Astrocyte (in vitro differentiated cells and primary cell): ENCODE results near the gene USP17L17. TPM values are rescaled to one million over a fixed set of nuclear protein-coding genes. Genes with fewer than 3 reads are reported as not detected.
"Not testable (repeated sequence)": the region's sequence is repeated elsewhere in the genome, so short reads cannot be mapped to it uniquely, and the experiment has no call there.

Experiments
- DNase-seq: peaks from one replicate; pipeline ENCODE4 v3.0.0-alpha.2; 2010; ENCODE audit warnings: low read depth
- FAIRE-seq: peaks from 2 replicates; lab custom pipeline; 2011; peaks lifted over from hg19 to GRCh38; lab: Jason Lieb, UNC
- H2AFZ ChIP-seq: 2 replicates; pipeline ENCODE4 v1.6.0; 2012; ENCODE audit warnings: low read depth, low read length, inconsistent platforms
- H3K27ac ChIP-seq: 2 replicates; pipeline ENCODE4 v1.5.1; 2011; ENCODE audit warnings: low read depth, low read length, inconsistent platforms
- H3K27me3 ChIP-seq: 2 replicates; pipeline ENCODE4 v1.6.0; 2011; ENCODE audit warnings: low read length, inconsistent platforms; ENCODE audit not compliant: insufficient read depth
- H3K36me3 ChIP-seq: 2 replicates; pipeline ENCODE4 v1.5.1; 2011; ENCODE audit warnings: low read length, inconsistent platforms; ENCODE audit not compliant: insufficient read depth
- H3K4me1 ChIP-seq: 2 replicates; pipeline ENCODE4 v1.5.1; 2011; ENCODE audit warnings: low read length, inconsistent platforms; ENCODE audit not compliant: insufficient read depth
- H3K4me2 ChIP-seq: 2 replicates; pipeline ENCODE4 v1.6.0; 2012; ENCODE audit warnings: low read length, inconsistent platforms
- H3K4me3 ChIP-seq: 2 replicates; pipeline ENCODE4 v1.5.1; 2011; ENCODE audit warnings: low read depth, mild to moderate bottlenecking, low read length, inconsistent platforms; ENCODE audit not compliant: insufficient read depth
- H3K79me2 ChIP-seq: 2 replicates; pipeline ENCODE4 v1.6.0; 2012; ENCODE audit warnings: mild to moderate bottlenecking, low read length, inconsistent platforms; ENCODE audit not compliant: insufficient read depth
- H3K9ac ChIP-seq: 2 replicates; pipeline ENCODE4 v1.6.0; 2012; ENCODE audit warnings: mild to moderate bottlenecking, low read length, inconsistent platforms
- H3K9me3 ChIP-seq: 2 replicates; pipeline ENCODE4 v1.5.1; 2012; ENCODE audit warnings: low read depth, mild to moderate bottlenecking, low read length, inconsistent platforms; ENCODE audit not compliant: insufficient read depth
- H4K20me1 ChIP-seq: 2 replicates; pipeline ENCODE4 v1.6.0; 2012; ENCODE audit warnings: low read length, inconsistent platforms; ENCODE audit not compliant: insufficient read depth
- H3K27ac Mint-ChIP-seq: one replicate; pipeline ENCODE4 v1.8.0; 2021; ENCODE audit warnings: mild to moderate bottlenecking, mixed read lengths; ENCODE audit not compliant: unreplicated experiment
- H3K27me3 Mint-ChIP-seq: one replicate; pipeline ENCODE4 v1.8.0; 2021; ENCODE audit warnings: low read depth, mixed read lengths; ENCODE audit not compliant: unreplicated experiment
- H3K36me3 Mint-ChIP-seq: one replicate; pipeline ENCODE4 v1.8.0; 2021; ENCODE audit warnings: low read depth, mixed read lengths; ENCODE audit not compliant: unreplicated experiment
- H3K4me1 Mint-ChIP-seq: one replicate; pipeline ENCODE4 v1.8.0; 2021; ENCODE audit warnings: low read depth, mixed read lengths; ENCODE audit not compliant: unreplicated experiment
- H3K4me3 Mint-ChIP-seq: one replicate; pipeline ENCODE4 v1.8.0; 2021; ENCODE audit warnings: mild to moderate bottlenecking, moderate library complexity, mixed read lengths; ENCODE audit not compliant: unreplicated experiment
- H3K9me3 Mint-ChIP-seq: one replicate; pipeline ENCODE4 v1.8.0; 2021; ENCODE audit warnings: mild to moderate bottlenecking, mixed read lengths; ENCODE audit not compliant: unreplicated experiment
- total RNA-seq: library from RNA; stranded (reverse); gene quantifications from 2 replicates; pipeline ENCODE4 v1.2.1, GENCODE V29; 2021

The USP17L17 gene
- total RNA-seq, 1 donor from 2014 or later, result not detected

DNA sequence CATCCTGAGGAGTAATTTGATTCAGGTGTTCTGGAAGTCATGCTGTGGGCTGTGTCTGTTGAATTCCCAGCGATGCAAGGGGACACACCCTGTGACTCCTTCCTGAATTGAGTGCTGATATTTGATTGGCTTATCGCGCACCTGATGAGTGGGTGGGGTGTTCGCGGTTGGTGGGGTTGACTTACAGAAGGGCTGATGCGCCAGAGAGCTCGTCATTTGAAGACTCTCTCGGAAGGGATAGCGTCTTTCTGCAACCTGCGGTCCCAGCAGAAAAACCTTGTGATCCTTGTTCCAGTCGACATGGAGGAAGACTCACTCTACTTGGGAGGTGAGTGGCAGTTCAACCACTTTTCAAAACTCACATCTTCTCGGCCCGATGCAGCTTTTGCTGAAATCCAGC is 18.9 kb downstream of the USP17L17 start, which contains the start of gene USP17L21:
Gene USP17L21, plus strand, starts transcription at position 301 of the 400 bp plus-strand sequence. Its CDS starts 0 bp downstream, at position 301.
- not testable (repeated sequence) for H3K9me3 Mint-ChIP-seq, H3K27me3 Mint-ChIP-seq, H3K27ac ChIP-seq, H3K4me3 ChIP-seq, H3K4me3 Mint-ChIP-seq, H2AFZ ChIP-seq, H3K9me3 ChIP-seq, H3K79me2 ChIP-seq, H4K20me1 ChIP-seq, H3K36me3 Mint-ChIP-seq, H3K9ac ChIP-seq, DNase-seq, FAIRE-seq, H3K36me3 ChIP-seq, H3K27ac Mint-ChIP-seq, H3K4me2 ChIP-seq, H3K4me1 ChIP-seq, H3K4me1 Mint-ChIP-seq, H3K27me3 ChIP-seq

DNA sequence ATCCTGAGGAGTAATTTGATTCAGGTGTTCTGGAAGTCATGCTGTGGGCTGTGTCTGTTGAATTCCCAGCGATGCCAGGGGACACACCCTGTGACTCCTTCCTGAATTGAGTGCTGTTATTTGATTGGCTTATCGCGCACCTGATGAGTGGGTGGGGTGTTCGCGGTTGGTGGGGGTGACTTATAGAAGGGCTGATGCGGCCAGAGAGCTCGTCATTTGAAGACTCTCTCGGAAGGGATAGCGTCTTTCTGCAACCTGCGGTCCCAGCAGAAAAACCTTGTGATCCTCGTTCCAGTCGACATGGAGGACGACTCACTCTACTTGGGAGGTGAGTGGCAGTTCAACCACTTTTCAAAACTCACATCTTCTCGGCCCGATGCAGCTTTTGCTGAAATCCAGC is 23.6 kb downstream of the USP17L17 start, which contains the start of gene USP17L22:
Gene USP17L22, plus strand, starts transcription at position 301 of the 400 bp plus-strand sequence. Its CDS starts 0 bp downstream, at position 301.
- H4K20me1 ChIP-seq, FAIRE-seq, H3K79me2 ChIP-seq, H3K4me1 Mint-ChIP-seq, H3K9me3 ChIP-seq, H3K4me3 Mint-ChIP-seq, H3K27ac ChIP-seq, H3K36me3 Mint-ChIP-seq, H3K27me3 ChIP-seq, H3K4me1 ChIP-seq, H3K27me3 Mint-ChIP-seq, H3K36me3 ChIP-seq, H3K27ac Mint-ChIP-seq, DNase-seq, H2AFZ ChIP-seq, H3K9ac ChIP-seq, H3K4me3 ChIP-seq, H3K4me2 ChIP-seq, H3K9me3 Mint-ChIP-seq: not testable (repeated sequence)

DNA sequence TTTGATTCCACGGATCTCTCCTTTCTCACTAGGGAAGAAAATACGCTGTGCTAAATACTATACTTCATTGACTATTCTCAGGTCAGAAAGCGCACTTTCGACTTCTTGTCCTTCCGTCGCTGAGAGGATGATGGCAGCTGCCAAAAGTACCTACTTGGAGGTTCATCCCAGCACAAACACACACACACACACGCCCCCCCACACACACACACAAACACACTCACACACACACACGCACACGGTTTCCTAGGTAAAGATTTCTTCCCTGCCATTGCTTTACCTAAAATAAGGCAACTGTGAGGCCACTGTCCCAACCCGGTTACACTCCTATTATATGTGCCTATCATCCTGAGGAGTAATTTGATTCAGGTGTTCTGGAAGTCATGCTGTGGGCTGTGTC is 28.0 kb downstream of the USP17L17 start:
- not testable (repeated sequence) for H3K4me1 Mint-ChIP-seq, H3K27me3 Mint-ChIP-seq, H3K4me3 Mint-ChIP-seq, FAIRE-seq, H3K9ac ChIP-seq, H3K27ac ChIP-seq, H3K27me3 ChIP-seq, H3K36me3 ChIP-seq, H4K20me1 ChIP-seq, H2AFZ ChIP-seq, H3K9me3 Mint-ChIP-seq, H3K79me2 ChIP-seq, H3K4me3 ChIP-seq, H3K4me2 ChIP-seq, H3K36me3 Mint-ChIP-seq, H3K4me1 ChIP-seq, H3K9me3 ChIP-seq, DNase-seq, H3K27ac Mint-ChIP-seq

Other genes with a start within 250 kb of the USP17L17 start
- not detected in 2 replicates for gene FAM90A26, start 73.5 kb upstream of the USP17L17 start, total RNA-seq
- gene USP17L10, start 33.2 kb upstream of the USP17L17 start, total RNA-seq, result not detected in 2 replicates
- gene USP17L11, start 28.5 kb upstream of the USP17L17 start, total RNA-seq, result not detected in 2 replicates
- gene USP17L12, start 23.7 kb upstream of the USP17L17 start, total RNA-seq, result not detected in 2 replicates
- gene USP17L13, start 19.0 kb upstream of the USP17L17 start, total RNA-seq, result not detected in 2 replicates
- gene USP17L15, start 9.5 kb upstream of the USP17L17 start, total RNA-seq, result not detected in 2 replicates
- not detected in 2 replicates for gene USP17L18, start 4.8 kb downstream of the USP17L17 start, total RNA-seq
- not detected in 2 replicates for gene USP17L19, start 9.5 kb downstream of the USP17L17 start, total RNA-seq
- gene USP17L20, start 14.2 kb downstream of the USP17L17 start, total RNA-seq, result not detected in 2 replicates
- not detected in 2 replicates for gene USP17L21, start 19.0 kb downstream of the USP17L17 start, total RNA-seq
- not detected in 2 replicates for gene USP17L22, start 23.7 kb downstream of the USP17L17 start, total RNA-seq
- not detected in 2 replicates for gene USP17L24, start 81.3 kb downstream of the USP17L17 start, total RNA-seq
- not detected in 2 replicates for gene USP17L25, start 86.0 kb downstream of the USP17L17 start, total RNA-seq
- not detected in 2 replicates for gene USP17L26, start 90.8 kb downstream of the USP17L17 start, total RNA-seq
- gene USP17L5, start 95.5 kb downstream of the USP17L17 start, total RNA-seq, result not detected in 2 replicates
- gene USP17L27, start 100.3 kb downstream of the USP17L17 start, total RNA-seq, result not detected in 2 replicates
- not detected in 2 replicates for gene USP17L28, start 105.0 kb downstream of the USP17L17 start, total RNA-seq
- not detected in 2 replicates for gene USP17L29, start 109.8 kb downstream of the USP17L17 start, total RNA-seq
- not detected in 2 replicates for gene USP17L30, start 119.2 kb downstream of the USP17L17 start, total RNA-seq
- not detected in 2 replicates for gene DEFB131A, start 200.5 kb downstream of the USP17L17 start, total RNA-seq